ENCODE results near the gene ATAT1. TPM values are rescaled to one million over a fixed set of nuclear protein-coding genes. Genes with fewer than 3 reads are reported as not detected.

ATAT1 gene
- total RNA-seq, 2 donors from 2014 or later: 8.3 to 14.2 TPM

Other genes starting within 250 kb of the ATAT1 start
- gene HLA-E, start 137.4 kb upstream of the ATAT1 start, total RNA-seq: 100 to 1,000 TPM; 713 to 829 TPM
- 100 to 1,000 TPM; 114 to 121 TPM for gene GNL1, start 70.4 kb upstream of the ATAT1 start, total RNA-seq
- 10 to 100 TPM; 23.0 to 31.8 TPM for gene PRR3, start 69.6 kb upstream of the ATAT1 start, total RNA-seq
- gene ABCF1, start 55.4 kb upstream of the ATAT1 start, total RNA-seq: 10 to 100 TPM; 64.6 to 68.1 TPM
- 100 to 1,000 TPM; 138 to 154 TPM for gene PPP1R10, start 9.6 kb upstream of the ATAT1 start, total RNA-seq
- 100 to 1,000 TPM; 109 to 132 TPM for gene MRPS18B, start 9.0 kb upstream of the ATAT1 start, total RNA-seq
- gene C6orf136, start 20.3 kb downstream of the ATAT1 start, total RNA-seq: 10 to 100 TPM; 25.8 to 36.0 TPM
- gene DHX16, start 46.1 kb downstream of the ATAT1 start, total RNA-seq: 10 to 100 TPM; 39.2 to 43.0 TPM
- gene PPP1R18, start 59.8 kb downstream of the ATAT1 start, total RNA-seq: 100 to 1,000 TPM; 179 to 200 TPM
- gene NRM, start 64.1 kb downstream of the ATAT1 start, total RNA-seq: 10 to 100 TPM; 26.9 to 29.6 TPM
- 100 to 1,000 TPM; 102 to 127 TPM for gene MDC1, start 90.4 kb downstream of the ATAT1 start, total RNA-seq
- gene TUBB, start 93.5 kb downstream of the ATAT1 start, total RNA-seq: 100 to 1,000 TPM; 668 to 724 TPM
- gene FLOT1, start 115.8 kb downstream of the ATAT1 start, total RNA-seq: 100 to 1,000 TPM; 293 to 319 TPM
- 100 to 1,000 TPM; 174 to 197 TPM for gene IER3, start 117.7 kb downstream of the ATAT1 start, total RNA-seq